ENCODE measurements around the gene ACSL1. TPM values are rescaled to one million over a fixed set of nuclear protein-coding genes. Genes with fewer than 3 reads are reported as not detected.

The ACSL1 gene
- total and polyA plus RNA-seq, 2 of the 8 experiments (the other 6 are each of a cell fraction or from before 2014, with no cell fraction given), result 2.3 to 8.7 TPM

DNA sequence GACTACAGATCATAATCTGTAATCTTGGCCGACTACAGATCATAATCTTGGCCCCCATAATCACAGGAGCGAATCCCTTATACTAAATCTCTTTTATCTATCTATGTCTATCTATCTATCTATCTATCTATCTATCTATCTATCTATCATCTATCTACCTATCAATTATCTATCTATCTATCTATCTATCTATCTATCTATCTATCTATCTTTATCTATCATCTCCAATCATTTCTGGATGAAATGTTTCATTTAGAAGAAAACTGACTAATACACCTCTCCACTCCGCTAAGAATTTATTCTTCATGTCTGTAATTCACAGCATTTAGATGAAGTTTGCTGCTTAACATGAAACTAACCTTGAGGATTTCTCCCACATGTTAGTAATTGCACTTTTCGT lies 45.0 kb upstream of the ACSL1 start:
- Histone ChIP-seq H4K8ac (ENCODE audit: extremely low read depth, insufficient read depth, low read length) (no peak overlapping the region), H3K9ac (replicated peaks in 1 of 4; ENCODE audit: extremely low read depth in 1 of 4, low read depth in 3 of 4, low read length in 3 of 4) (no peak overlapping the region), H4K20me1 (replicated peaks in 1 of 2; ENCODE audit: control insufficient read depth in 1 of 2, insufficient read depth in 2 of 2, low read length in 2 of 2) (no peaks in the 10 kb centered on the region), H3K79me1 (ENCODE audit: low read depth, low read length) (no peaks in the 10 kb centered on the region), H4K91ac (replicated peaks; ENCODE audit: insufficient read length, low read length) (no peak overlapping the region), H2AFZ (ENCODE audit: low read length) (no peak overlapping the region), H3K4ac (replicated peaks; ENCODE audit: insufficient read length, low read depth, low read length) (no peak overlapping the region), H3K23ac (ENCODE audit: insufficient read length) (no peak overlapping the region), H2BK120ac (replicated peaks; ENCODE audit: low read depth, low read length) (no peak overlapping the region), H3K4me3 (ENCODE audit: extremely low read depth in 1 of 4, insufficient read depth in 2 of 4, low read depth in 3 of 4, low read length in 4 of 4) (no peak overlapping the region), H3K36me3 (ENCODE audit: control insufficient read depth in 2 of 4, insufficient read depth in 4 of 4, low read length in 3 of 4) (no peaks in the 10 kb centered on the region), H3K18ac (ENCODE audit: extremely low read depth, low read length) (no peak overlapping the region), H3K27me3 (replicated peaks in 1 of 4; ENCODE audit: control insufficient read depth in 3 of 4, extremely low read depth in 1 of 4, insufficient read depth in 3 of 4, low read length in 3 of 4) (no peaks in the 10 kb centered on the region; a peak in 1 of 7 replicates), H2BK5ac (ENCODE audit: low read depth, low read length) (no peak overlapping the region), H3K79me2 (ENCODE audit: control insufficient read depth in 1 of 2, insufficient read depth in 2 of 2, low read length in 2 of 2) (no peaks in the 10 kb centered on the region), H3K23me2 (ENCODE audit: low read depth, low read length) (0 out of 2 replicates have a peak, but pooled peaks cover 1% of the 10 kb centered on the region), H2BK12ac (ENCODE audit: low read depth, low read length) (no peak overlapping the region), H4K5ac (ENCODE audit: insufficient read length, low read depth, low read length) (no peak overlapping the region), H2BK20ac (ENCODE audit: low read length) (no peak overlapping the region), H3K9me3 (ENCODE audit: insufficient read depth in 2 of 2, low read depth in 1 of 2, low read length in 1 of 2) (no peaks in the 10 kb centered on the region), H3K56ac (replicated peaks; ENCODE audit: insufficient read length, low read depth, low read length) (no peak overlapping the region), H3K4me1 (replicated peaks in 1 of 4; ENCODE audit: control insufficient read depth in 3 of 4, insufficient read depth in 4 of 4, low read length in 3 of 4) (no peaks in the 10 kb centered on the region), H2AK5ac (ENCODE audit: low read depth, low read length) (no peak overlapping the region), H3K27ac (ENCODE audit: low read depth, low read length) (no peak overlapping the region), H2BK15ac (ENCODE audit: low read length) (no peak overlapping the region), H3K4me2 (ENCODE audit: insufficient read depth in 1 of 2, low read depth in 2 of 2, low read length in 2 of 2) (no peak overlapping the region), H3K14ac (ENCODE audit: insufficient read length) (no peak overlapping the region)
- 72% methylated on average over 4 of the region's 4 CpGs; no CpG with 5 or more reads in 1 of the 2 experiments for WGBS, 2 experiments (ENCODE audit: extremely low coverage in 1 of 2, insufficient coverage in 1 of 2, insufficient read length in 1 of 2, insufficient replicate concordance in 2 of 2, low coverage in 1 of 2, low lambda C conversion rate in 2 of 2, missing lambda C conversion rate in 1 of 2)
- DNase-seq (ENCODE audit: low read depth in 1 of 2, low spot score in 2 of 2) (no peak), FAIRE-seq (no peak)
- ChIA-PET POLR2A (ENCODE audit: partially characterized antibody) (no interaction called here), CTCF (ENCODE audit: partially characterized antibody) (no interaction called here)
- TF ChIP-seq SAP30 (IDR thresholded peaks at IDR 0.05; ENCODE audit: insufficient read depth, insufficient replicate concordance, low read length), result no peak
- no peak for TF ChIP-seq HDAC6 (IDR thresholded peaks at IDR 0.05; ENCODE audit: low read depth, low read length)
- no peak for TF ChIP-seq RNF2 (IDR thresholded peaks at IDR 0.05; ENCODE audit: borderline replicate concordance, low read depth, low read length, missing control alignments, poor library complexity, severe bottlenecking)
- TF ChIP-seq SIRT6 (IDR thresholded peaks at IDR 0.05; ENCODE audit: low read length), result no peak
- no peak for TF ChIP-seq KDM1A (IDR thresholded peaks at IDR 0.05; ENCODE audit: borderline replicate concordance, low read length)
- TF ChIP-seq NANOG (IDR thresholded peaks at IDR 0.05; ENCODE audit: insufficient read depth, low read depth, low read length, poor library complexity, severe bottlenecking), result no peak
- no peak for TF ChIP-seq SRF (IDR thresholded peaks at IDR 0.05; ENCODE audit: low read depth, low read length)
- TF ChIP-seq POLR2A (IDR thresholded peaks at IDR 0.05; ENCODE audit: control extremely low read depth in 1 of 2, low read depth in 2 of 2, low read length in 2 of 2), result no peak
- TF ChIP-seq JUND (IDR thresholded peaks at IDR 0.05; ENCODE audit: low read length), result no peak
- TF ChIP-seq EP300 (IDR thresholded peaks at IDR 0.05; ENCODE audit: borderline replicate concordance in 1 of 2, low read depth in 2 of 2, low read length in 2 of 2), result no peak
- TF ChIP-seq, protein P1, sequence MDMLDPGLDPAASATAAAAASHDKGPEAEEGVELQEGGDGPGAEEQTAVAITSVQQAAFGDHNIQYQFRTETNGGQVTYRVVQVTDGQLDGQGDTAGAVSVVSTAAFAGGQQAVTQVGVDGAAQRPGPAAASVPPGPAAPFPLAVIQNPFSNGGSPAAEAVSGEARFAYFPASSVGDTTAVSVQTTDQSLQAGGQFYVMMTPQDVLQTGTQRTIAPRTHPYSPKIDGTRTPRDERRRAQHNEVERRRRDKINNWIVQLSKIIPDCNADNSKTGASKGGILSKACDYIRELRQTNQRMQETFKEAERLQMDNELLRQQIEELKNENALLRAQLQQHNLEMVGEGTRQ (IDR thresholded peaks at IDR 0.05; ENCODE audit: low read length), result no peak
- no peak for TF ChIP-seq KDM5A (IDR thresholded peaks at IDR 0.05; ENCODE audit: low read length)

All from H1 (cell line).